Suppressor macrophage treated with lipopolysaccharide for 4 hours (primary cell): ENCODE measurements around the gene TAAR9.
"Not testable (repeated sequence)": the region's sequence is repeated elsewhere in the genome, so short reads cannot be mapped to it uniquely, and the experiment has no call there.

ENCODE experiments used
- DNase-seq: peaks from one replicate; pipeline ENCODE4 v3.0.0-alpha.2; 2020

TAAR9 gene

DNA sequence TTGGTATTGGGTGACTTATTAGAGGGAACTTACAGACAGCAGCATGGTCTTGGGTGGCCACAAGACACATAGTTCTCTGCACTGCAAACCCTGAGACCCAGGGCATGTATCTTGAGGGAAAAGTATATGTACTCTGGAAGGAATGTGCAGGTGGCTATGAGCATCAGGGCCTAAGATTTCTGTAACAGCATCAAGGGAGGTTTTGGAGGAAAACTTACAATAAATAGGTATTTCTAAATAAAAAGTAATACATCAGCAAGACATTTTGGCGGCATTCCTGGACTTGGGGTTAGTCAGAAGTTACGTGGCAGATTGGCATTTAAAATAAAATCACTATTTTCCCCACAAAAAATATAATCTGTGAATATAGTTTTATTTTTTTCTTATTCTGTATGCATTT, 17.1 kb upstream of the TAAR9 start:
- no peak for DNase-seq

GRCh38 chr6:132524646-132525045, 13.4 kb upstream of the TAAR9 start:
- DNase-seq, result no peak

- DNase-seq, result no peak
Observed at GRCh38 chr6:132525866-132526265, 12.2 kb upstream of the TAAR9 start.

GRCh38 chr6:132526461-132526860, 11.6 kb upstream of the TAAR9 start:
- no peak for DNase-seq

- no peak for DNase-seq
Observed at GRCh38 chr6:132527791-132528190, 10.3 kb upstream of the TAAR9 start.

DNA sequence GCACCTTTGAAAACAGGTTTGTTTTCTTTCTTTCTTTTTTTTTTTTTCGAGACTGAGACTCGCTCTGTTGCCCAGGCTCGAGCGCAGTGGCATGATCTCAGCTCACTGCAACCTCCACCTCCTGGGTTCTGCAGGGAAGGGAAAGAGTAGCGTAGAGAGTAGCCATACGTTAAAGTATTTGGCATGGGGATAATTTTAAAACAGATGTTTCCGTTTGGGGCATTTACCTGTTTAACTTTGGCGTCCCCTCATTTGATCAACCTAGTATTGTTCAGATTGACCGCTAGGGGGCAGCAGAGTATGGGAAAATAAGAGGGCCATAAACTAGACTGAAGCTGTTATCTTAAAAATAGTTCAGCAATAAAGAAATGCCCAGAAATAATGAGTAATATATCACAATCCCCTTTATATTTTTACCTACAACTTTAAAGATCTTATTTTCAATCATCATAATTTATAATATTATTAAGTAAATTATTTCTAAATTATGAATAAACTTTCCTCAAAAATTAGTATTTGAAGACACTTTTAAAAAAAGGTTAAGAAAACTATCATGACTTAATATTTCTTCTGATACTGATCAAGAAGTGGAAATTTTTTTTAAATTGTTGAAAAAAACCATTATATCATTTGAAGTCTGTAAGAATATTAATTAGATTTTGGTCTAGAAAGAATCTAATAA, 7.6 kb upstream of the TAAR9 start:
- DNase-seq, result peak; percentile 76

GRCh38 chr6:132534546-132534945, 3.5 kb upstream of the TAAR9 start:
- not testable (repeated sequence) for DNase-seq

- no peak for DNase-seq
Observed at GRCh38 chr6:132537145-132537544, 932 bp upstream of the TAAR9 start.

DNA sequence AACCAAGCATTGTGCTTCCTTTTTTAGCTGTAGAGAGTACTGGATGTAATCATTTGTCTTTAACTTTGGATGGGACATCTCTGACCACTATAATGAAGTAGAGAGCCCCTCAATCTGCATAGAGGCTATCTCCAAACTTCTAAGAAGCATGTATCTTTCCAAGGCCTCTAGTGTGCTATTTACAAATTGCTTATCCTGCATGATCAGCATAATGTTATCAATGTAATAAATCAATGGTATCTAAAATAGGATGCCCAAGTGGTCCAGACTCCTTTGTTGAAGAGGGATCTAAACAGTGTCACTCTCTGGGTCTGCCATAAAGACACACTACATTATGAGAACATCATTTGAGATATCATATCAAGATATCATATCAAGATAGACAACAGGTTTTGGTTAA, 6.7 kb downstream of the TAAR9 start:
- no peak for DNase-seq

- no peak for DNase-seq
Observed at GRCh38 chr6:132548746-132549463, 10.8 kb downstream of the TAAR9 start.

DNA sequence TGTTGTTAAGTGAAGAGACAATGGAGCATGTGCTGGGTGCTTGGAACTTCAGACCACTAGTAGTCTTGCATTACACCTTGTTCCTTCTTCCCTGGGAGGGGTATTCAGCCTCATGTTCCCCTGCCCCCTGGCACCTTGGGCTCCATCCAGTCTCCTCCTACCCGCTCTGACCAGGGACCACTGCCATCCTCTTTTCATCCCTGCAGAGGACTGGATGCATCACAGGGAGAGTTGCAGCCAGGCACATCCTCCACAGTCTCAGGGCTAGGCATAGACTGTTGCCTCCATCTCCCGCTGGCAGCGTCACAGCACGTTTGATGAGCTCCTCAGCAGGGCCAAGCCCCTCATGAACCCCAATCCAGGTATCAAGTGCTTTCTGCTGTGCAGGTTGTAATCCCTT, 13.1 kb downstream of the TAAR9 start:
- no peak for DNase-seq

GRCh38 chr6:132552372-132552771, 14.3 kb downstream of the TAAR9 start, which contains the start of gene TAAR8:
TSS of gene TAAR8 (plus strand) at chr6:132552672. CDS start at chr6:132552693, 21 bp downstream.
- no peak for DNase-seq

- DNase-seq, result not testable (repeated sequence)
Observed at GRCh38 chr6:132560087-132560486, 22.0 kb downstream of the TAAR9 start.

- no peak for DNase-seq
Observed at GRCh38 chr6:132566404-132566803, 28.3 kb downstream of the TAAR9 start.

GRCh38 chr6:132567566-132567965, 29.5 kb downstream of the TAAR9 start:
- no peak for DNase-seq

GRCh38 chr6:132568611-132569010, 30.5 kb downstream of the TAAR9 start:
- no peak for DNase-seq

DNA sequence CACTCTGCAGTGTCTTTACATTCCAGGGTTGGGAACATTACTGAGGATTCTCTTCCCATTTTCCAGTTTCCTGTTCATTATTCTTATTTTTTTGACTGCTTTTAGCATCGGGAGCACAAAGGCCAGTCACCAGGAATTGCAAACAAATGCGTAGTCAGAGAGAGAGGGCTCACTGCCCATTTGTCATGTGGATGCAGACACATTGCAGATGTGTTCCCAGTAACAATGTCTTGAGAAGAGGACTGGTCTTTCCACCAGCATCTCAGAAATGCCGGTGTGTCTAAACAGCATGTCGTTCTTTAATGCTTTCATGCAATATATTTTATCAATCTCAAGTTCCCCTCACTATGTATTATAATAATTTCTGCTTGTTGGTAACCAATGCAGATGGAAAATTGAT, 31.1 kb downstream of the TAAR9 start:
- DNase-seq, result no peak

- DNase-seq, result no peak
Observed at GRCh38 chr6:132570221-132570777, 32.2 kb downstream of the TAAR9 start, which contains the start of gene TAAR6. TSS of gene TAAR6 (plus strand) at chr6:132570322. CDS start at chr6:132570322, 0 bp downstream.

- peak; percentile 59 for DNase-seq
Observed at GRCh38 chr6:132571774-132572173, 33.7 kb downstream of the TAAR9 start.

- no peak for DNase-seq
Observed at GRCh38 chr6:132584698-132585097, 46.6 kb downstream of the TAAR9 start.

DNA sequence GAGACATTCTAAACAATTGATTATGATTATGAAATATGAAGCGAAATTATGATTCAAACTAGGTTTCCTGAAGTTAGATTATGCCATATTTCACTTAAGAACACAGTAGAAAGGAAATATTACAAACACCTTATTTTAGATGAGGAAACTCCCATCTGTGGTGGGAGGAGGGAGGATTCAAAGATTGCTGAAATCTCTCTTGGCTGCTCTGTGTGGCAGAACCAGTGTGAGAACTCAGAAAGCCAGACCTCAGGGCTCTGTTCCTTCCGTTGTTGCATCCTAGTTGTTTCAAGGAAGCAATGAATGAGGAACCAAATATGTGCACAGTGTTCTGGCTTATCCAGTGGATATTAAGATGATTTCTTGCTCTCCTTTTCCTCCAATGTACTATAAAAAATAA, 49.3 kb downstream of the TAAR9 start:
- peak; percentile 38 for DNase-seq
